ENCODE measurements around the gene AP2A2. TPM values are rescaled to one million over a fixed set of nuclear protein-coding genes. Genes with fewer than 3 reads are reported as not detected.

AP2A2 gene
- total RNA-seq, 1 experiment from 2014 or later, result 55.5 TPM

- no peak for TF ChIP-seq CBX3 (IDR thresholded peaks at IDR 0.05; ENCODE audit: low read depth)
- TF ChIP-seq TCF7L2 (IDR thresholded peaks at IDR 0.05; ENCODE audit: borderline replicate concordance, extremely low read depth, insufficient read depth, insufficient read length), result no peak
- TF ChIP-seq EZH2 (IDR thresholded peaks at IDR 0.05), result no peak
- no peak for TF ChIP-seq SRF (IDR thresholded peaks at IDR 0.05; ENCODE audit: low read depth)
- no peak for TF ChIP-seq POLR2AphosphoS5 (IDR thresholded peaks at IDR 0.05; ENCODE audit: low read depth, low read length)
- no peak for TF ChIP-seq POLR2A (IDR thresholded peaks at IDR 0.05; ENCODE audit: borderline replicate concordance, extremely low read depth, insufficient read depth, insufficient read length)
- Histone ChIP-seq H3K4me3 (replicated peaks in 1 of 2; ENCODE audit: low read depth in 1 of 2, low read length in 2 of 2) (no peak overlapping the region), H3K9me3 (ENCODE audit: control insufficient read depth in 1 of 2, insufficient read depth in 1 of 2, low read depth in 1 of 2, low read length in 2 of 2) (no peaks in the 10 kb centered on the region), H4K20me1 (ENCODE audit: insufficient read depth) (no peaks in the 10 kb centered on the region), H3K27ac (ENCODE audit: low read depth, low read length) (no peak overlapping the region), H3K9me2 (ENCODE audit: insufficient read depth) (no peaks in the 10 kb centered on the region), H3K4me1 (ENCODE audit: control insufficient read depth in 1 of 2, insufficient read depth in 2 of 2, low read length in 2 of 2) (no peaks in the 10 kb centered on the region), H3K27me3 (ENCODE audit: insufficient read depth, low read length) (no peaks in the 10 kb centered on the region), H3K36me3 (ENCODE audit: control insufficient read depth in 1 of 2, insufficient read depth in 2 of 2, low read length in 2 of 2) (peaks cover 12 to 17% of the 10 kb centered on the region in 2 experiments; a peak in 3 of 4 replicates), H3K79me2 (ENCODE audit: insufficient read depth, low read length) (no peaks in the 10 kb centered on the region), H2AFZ (ENCODE audit: low read depth, low read length, poor library complexity, severe bottlenecking) (no peak overlapping the region), H3K4me2 (ENCODE audit: low read length) (no peak overlapping the region), H3K9ac (ENCODE audit: low read length) (no peak overlapping the region)
- no peak for DNase-seq (ENCODE audit: low read depth, low spot score)
- intact Hi-C loops (cut with micrococcal nuclease), result no loop called here
- no TSS peak for BruUV-seq (replicated peaks)
- POLR2A ChIA-PET, result no interaction called here
- CTCF ChIA-PET, result no interaction called here
- ATAC-seq, result no peak
- RAD21 ChIA-PET (ENCODE audit: low non-redundant PET in 1 of 2, low total read pairs in 2 of 2, uncharacterized antibody in 2 of 2, unreplicated experiment in 2 of 2), result no interaction called here
Measured at GRCh38 chr11:1006762-1007161, 81.1 kb downstream of the AP2A2 start.

GRCh38 chr11:1007279-1007678, 81.6 kb downstream of the AP2A2 start:
- no peaks in the 10 kb centered on the region for H3K9me3 ChIP-seq (ENCODE audit: control insufficient read depth in 1 of 2, insufficient read depth in 1 of 2, low read depth in 1 of 2, low read length in 2 of 2)
- DNase-seq (ENCODE audit: low read depth, low spot score) (no peak), ATAC-seq (no peak)
- no peak overlapping the region for H2AFZ ChIP-seq (ENCODE audit: low read depth, low read length, poor library complexity, severe bottlenecking)
- H3K36me3 ChIP-seq (ENCODE audit: control insufficient read depth in 1 of 2, insufficient read depth in 2 of 2, low read length in 2 of 2), result peaks cover 12 to 17% of the 10 kb centered on the region in 2 experiments; a peak in 3 of 4 replicates
- ChIA-PET RAD21 (ENCODE audit: low non-redundant PET in 1 of 2, low total read pairs in 2 of 2, uncharacterized antibody in 2 of 2, unreplicated experiment in 2 of 2) (no interaction called here), POLR2A (no interaction called here), CTCF (no interaction called here)
- no peak overlapping the region for H3K9ac ChIP-seq (ENCODE audit: low read length)
- no peak overlapping the region for H3K27ac ChIP-seq (ENCODE audit: low read depth, low read length)
- no peak overlapping the region for H3K4me3 ChIP-seq (replicated peaks in 1 of 2; ENCODE audit: low read depth in 1 of 2, low read length in 2 of 2)
- H3K79me2 ChIP-seq (ENCODE audit: insufficient read depth, low read length), result no peaks in the 10 kb centered on the region
- H3K27me3 ChIP-seq (ENCODE audit: insufficient read depth, low read length), result no peaks in the 10 kb centered on the region
- H3K4me2 ChIP-seq (ENCODE audit: low read length), result no peak overlapping the region
- intact Hi-C loops (cut with micrococcal nuclease), result no loop called here
- BruUV-seq (replicated peaks), result no TSS peak
- no peaks in the 10 kb centered on the region for H3K9me2 ChIP-seq (ENCODE audit: insufficient read depth)
- H3K4me1 ChIP-seq (ENCODE audit: control insufficient read depth in 1 of 2, insufficient read depth in 2 of 2, low read length in 2 of 2), result no peaks in the 10 kb centered on the region
- H4K20me1 ChIP-seq (ENCODE audit: insufficient read depth), result no peaks in the 10 kb centered on the region
- TF ChIP-seq MAX (IDR thresholded peaks at IDR 0.05) (no peak), POLR2AphosphoS5 (IDR thresholded peaks at IDR 0.05; ENCODE audit: low read depth, low read length) (no peak), EGR1 (IDR thresholded peaks at IDR 0.05; ENCODE audit: low read depth) (no peak), CBX3 (IDR thresholded peaks at IDR 0.05; ENCODE audit: low read depth) (no peak), FOSL1 (IDR thresholded peaks at IDR 0.05; ENCODE audit: low read depth) (no peak), ZNF274 (IDR thresholded peaks at IDR 0.05; ENCODE audit: low read depth, low read length) (no peak), SP1 (IDR thresholded peaks at IDR 0.05; ENCODE audit: low read depth) (no peak), JUND (IDR thresholded peaks at IDR 0.05) (no peak), YY1 (IDR thresholded peaks at IDR 0.05; ENCODE audit: extremely low read depth, insufficient replicate concordance, low read depth, low read length) (no peak), TCF7L2 (IDR thresholded peaks at IDR 0.05; ENCODE audit: borderline replicate concordance, extremely low read depth, insufficient read depth, insufficient read length) (no peak), CTCF (IDR thresholded peaks at IDR 0.05 in 2 of 3, conservative IDR thresholded peaks at IDR 0.05 in 1 of 3; ENCODE audit: borderline replicate concordance in 1 of 3, insufficient read depth in 1 of 3, low read depth in 2 of 3, low read length in 2 of 3) (no peak), POLR2A (IDR thresholded peaks at IDR 0.05; ENCODE audit: borderline replicate concordance, extremely low read depth, insufficient read depth, insufficient read length) (no peak), EZH2 (IDR thresholded peaks at IDR 0.05) (no peak), SIN3A (IDR thresholded peaks at IDR 0.05; ENCODE audit: low read depth) (no peak), ZFX (IDR thresholded peaks at IDR 0.05) (no peak), REST (IDR thresholded peaks at IDR 0.05; ENCODE audit: low read depth) (no peak)
